T-cell (primary cell): ENCODE data around the gene OOSP4B. TPM values are rescaled to one million over a fixed set of nuclear protein-coding genes. Genes with fewer than 3 reads are reported as not detected.

Source experiments
- ATAC-seq, 4 experiments: fragments of 200-7000 bp in 3 of 4; fragments of 150-1000 bp in 1 of 4; cut with Tn5 transposase; replicated peaks in 1 of 4; 1 replicate in 3 of 4; 2 replicates in 1 of 4; pipeline ENCODE4 v1.10.0; 2021; ENCODE audit warnings: moderate library complexity in 3 of 4, mild to moderate bottlenecking in 2 of 4, moderate number of reproducible peaks in 1 of 4
- CTCF ChIA-PET, 2 donors: fragments of 300-600 bp; sonication (Branson Sonifier 250); formaldehyde crosslinking; loops; one replicate each; lab custom pipeline; 2022; ENCODE audit warnings: antibody characterized with exemption in 2 of 2; lab: Charles Lee
- POLR2A ChIA-PET, 2 donors: fragments of 300-600 bp; sonication (Branson Sonifier 250); formaldehyde crosslinking; loops; one replicate each; lab custom pipeline; 2022; ENCODE audit warnings: antibody characterized with exemption in 2 of 2; lab: Charles Lee
- DNase-seq, 35 experiments: peaks; one replicate each; pipeline versions ENCODE4 v3.0.0 to v3.0.0-alpha.2; 2013 to 2023
- H3K27ac ChIP-seq: one replicate; pipeline ENCODE4 v1.5.1; 2013; ENCODE audit warnings: low read length
- H3K27me3 ChIP-seq, 2 experiments: replicated peaks in 1 of 2; 1 replicate in 1 of 2; 2 replicates in 1 of 2; pipeline versions ENCODE4 v1.6.1 to v1.7.0; 2013; ENCODE audit warnings: low read length in 1 of 2, mixed read lengths in 1 of 2; ENCODE audit not compliant: control insufficient read depth in 2 of 2, insufficient read depth in 2 of 2; ENCODE audit errors: extremely low read depth in 1 of 2
- H3K36me3 ChIP-seq, 2 donors: 1 replicate in 1 of 2; 2 replicates in 1 of 2; pipeline versions ENCODE4 v1.6.1 to v1.7.0; 2013; ENCODE audit warnings: low read length in 1 of 2; ENCODE audit not compliant: control insufficient read depth in 2 of 2, insufficient read depth in 1 of 2; ENCODE audit errors: extremely low read depth in 1 of 2
- H3K4me1 ChIP-seq, 2 experiments: 1 replicate in 1 of 2; 2 replicates in 1 of 2; pipeline versions ENCODE4 v1.6.1 to v1.7.0; 2013; ENCODE audit warnings: low read length in 2 of 2, mixed read lengths in 1 of 2; ENCODE audit not compliant: insufficient read depth in 2 of 2, control insufficient read depth in 1 of 2; ENCODE audit errors: extremely low read depth in 1 of 2
- H3K4me3 ChIP-seq, 2 donors: 1 replicate in 1 of 2; 2 replicates in 1 of 2; pipeline versions ENCODE4 v1.5.1 to v1.7.0; 2013; ENCODE audit warnings: mild to moderate bottlenecking in 2 of 2, low read length in 1 of 2, moderate library complexity in 1 of 2; ENCODE audit not compliant: control insufficient read depth in 1 of 2; ENCODE audit errors: extremely low read depth in 1 of 2
- H3K9me3 ChIP-seq: 2 replicates; pipeline ENCODE4 v1.7.0; 2013
- H3K27ac Mint-ChIP-seq, 2 donors: one replicate each; pipeline ENCODE4 v1.8.0; 2020 to 2021; ENCODE audit warnings: mild to moderate bottlenecking in 2 of 2, mixed read lengths in 2 of 2
- H3K27me3 Mint-ChIP-seq, 2 donors: one replicate each; pipeline ENCODE4 v1.8.0; 2021 to 2022; ENCODE audit warnings: mixed read lengths in 2 of 2
- H3K36me3 Mint-ChIP-seq: one replicate; pipeline ENCODE4 v1.8.0; 2021; ENCODE audit warnings: mixed read lengths
- H3K4me1 Mint-ChIP-seq, 3 donors: one replicate each; pipeline ENCODE4 v1.8.0; 2020 to 2022; ENCODE audit warnings: mixed read lengths in 3 of 3, mild to moderate bottlenecking in 1 of 3
- H3K4me3 Mint-ChIP-seq, 3 donors: one replicate each; pipeline ENCODE4 v1.8.0; 2020 to 2022; ENCODE audit warnings: mild to moderate bottlenecking in 3 of 3, mixed read lengths in 3 of 3, moderate library complexity in 3 of 3
- H3K9me3 Mint-ChIP-seq, 3 donors: one replicate each; pipeline ENCODE4 v1.8.0; 2020 to 2022; ENCODE audit warnings: mixed read lengths in 3 of 3
- WGBS: methylation state at CpG from one replicate; pipeline ENCODE4 v1.1.5; 2013; ENCODE audit warnings: missing lambda C conversion rate; ENCODE audit not compliant: insufficient coverage; 5-methylcytosine and 5-hydroxymethylcytosine counted together
- total RNA-seq, 35 experiments: library from RNA in 6 of 35; stranded (reverse) in 6 of 35; fragments of 120-200 nt in 1 of 35; gene quantifications; one replicate each; pipeline versions ENCODE4 v1.2.1 to v1.2.4 and lab custom pipeline; 2013 to 2026

Gene OOSP4B
- total RNA-seq, 5 donors from 2014 or later (not counting 1 experiment from before 2014, with no cell fraction given): not detected

- H3K27me3 Mint-ChIP-seq: peaks cover 9 to 16% of the 10 kb centered on the region in 2 donors
- H3K36me3 Mint-ChIP-seq: no peaks in the 10 kb centered on the region
- no peak overlapping the region for H3K27ac Mint-ChIP-seq
- no CpG with 5 or more reads among the region's 1 CpG for WGBS
- Histone ChIP-seq H3K36me3 (no peaks in the 10 kb centered on the region), H3K9me3 (no peaks in the 10 kb centered on the region), H3K27ac (no peak overlapping the region), H3K4me1 (no peaks in the 10 kb centered on the region), H3K27me3 (no peaks in the 10 kb centered on the region), H3K4me3 (no peak overlapping the region)
- no peak overlapping the region for H3K4me3 Mint-ChIP-seq
- ATAC-seq (no peak), DNase-seq (no peak)
- H3K4me1 Mint-ChIP-seq: no peaks in the 10 kb centered on the region
- ChIA-PET POLR2A (no interaction called here), CTCF (interaction anchor here in 1 of 2 donors (1.1 kb wide), 1 partner anchor 14 kb away, joined by 3 read pairs; no protein-coding TSS in a partner anchor)
- H3K9me3 Mint-ChIP-seq: peaks cover 0 to 6% (median 0%) of the 10 kb centered on the region in 3 donors
Observed at GRCh38 chr11:59983212-59983611, 33.8 kb upstream of the OOSP4B start.

GRCh38 chr11:59984368-59984767 is 32.6 kb upstream of the OOSP4B start:
- DNase-seq (no peak), ATAC-seq (no peak)
- Histone ChIP-seq H3K27me3 (no peaks in the 10 kb centered on the region), H3K27ac (no peak overlapping the region), H3K4me3 (no peak overlapping the region), H3K4me1 (no peaks in the 10 kb centered on the region), H3K36me3 (no peaks in the 10 kb centered on the region), H3K9me3 (no peaks in the 10 kb centered on the region)
- Mint-ChIP-seq H3K4me3 (no peak overlapping the region), H3K27me3 (peaks cover 3 to 21% of the 10 kb centered on the region in 2 donors), H3K36me3 (no peaks in the 10 kb centered on the region), H3K4me1 (no peaks in the 10 kb centered on the region), H3K9me3 (peaks cover 5 to 13% (median 7%) of the 10 kb centered on the region in 3 donors), H3K27ac (no peak overlapping the region)
- ChIA-PET CTCF (interaction anchor here in 1 of 2 donors (1.1 kb wide), 1 partner anchor 13 kb away, joined by 3 read pairs; no protein-coding TSS in a partner anchor), POLR2A (no interaction called here)
- no CpG with 5 or more reads among the region's 3 CpGs for WGBS

- no peak for ATAC-seq
- Mint-ChIP-seq H3K4me1 (no peaks in the 10 kb centered on the region), H3K27me3 (peaks cover 3 to 29% of the 10 kb centered on the region in 2 donors), H3K36me3 (no peaks in the 10 kb centered on the region), H3K9me3 (peaks cover 14 to 28% (median 27%) of the 10 kb centered on the region in 3 donors), H3K27ac (no peak overlapping the region), H3K4me3 (no peak overlapping the region)
- no peaks in the 10 kb centered on the region for H3K36me3 ChIP-seq
- WGBS: no CpG with 5 or more reads among the region's 1 CpG
- no peak for DNase-seq
- H3K27ac ChIP-seq: no peak overlapping the region
- H3K4me3 ChIP-seq: no peak overlapping the region
- POLR2A ChIA-PET: no interaction called here
- CTCF ChIA-PET: no interaction called here
- H3K9me3 ChIP-seq: no peaks in the 10 kb centered on the region
- H3K4me1 ChIP-seq: no peaks in the 10 kb centered on the region
- H3K27me3 ChIP-seq: no peaks in the 10 kb centered on the region
Observed at GRCh38 chr11:59990421-59990820, 26.6 kb upstream of the OOSP4B start.

- H3K4me3 Mint-ChIP-seq: no peak overlapping the region
- H3K4me3 ChIP-seq: no peak overlapping the region
- H3K4me1 Mint-ChIP-seq: no peaks in the 10 kb centered on the region
- no peaks in the 10 kb centered on the region for H3K4me1 ChIP-seq
- no peak overlapping the region for H3K27ac ChIP-seq
- H3K9me3 Mint-ChIP-seq: peaks cover 14 to 28% (median 27%) of the 10 kb centered on the region in 3 donors
- no peak for ATAC-seq
- no peaks in the 10 kb centered on the region for H3K36me3 ChIP-seq
- DNase-seq: no peak
- WGBS: 40% methylated on average over 1 of the region's 5 CpGs
- ChIA-PET POLR2A (no interaction called here), CTCF (no interaction called here)
- H3K36me3 Mint-ChIP-seq: no peaks in the 10 kb centered on the region
- no peaks in the 10 kb centered on the region for H3K9me3 ChIP-seq
- peaks cover 3 to 29% of the 10 kb centered on the region in 2 donors for H3K27me3 Mint-ChIP-seq
- H3K27me3 ChIP-seq: no peaks in the 10 kb centered on the region
- H3K27ac Mint-ChIP-seq: no peak overlapping the region
Observed at GRCh38 chr11:59992425-59992824, 24.6 kb upstream of the OOSP4B start.

- ATAC-seq (no peak), DNase-seq (no peak)
- H3K4me3 ChIP-seq: no peak overlapping the region
- ChIA-PET CTCF (interaction anchor here in 1 of 2 donors (1.4 kb wide), 1 partner anchor 14 kb away, joined by 3 read pairs; no protein-coding TSS in a partner anchor), POLR2A (no interaction called here)
- Mint-ChIP-seq H3K27ac (no peak overlapping the region), H3K27me3 (peaks cover 4 to 27% of the 10 kb centered on the region in 2 donors), H3K4me1 (no peaks in the 10 kb centered on the region), H3K36me3 (no peaks in the 10 kb centered on the region), H3K4me3 (no peak overlapping the region), H3K9me3 (peaks cover 0 to 4% (median 0%) of the 10 kb centered on the region in 3 donors)
- no CpG with 5 or more reads among the region's 2 CpGs for WGBS
- H3K36me3 ChIP-seq: no peaks in the 10 kb centered on the region
- H3K27me3 ChIP-seq: no peaks in the 10 kb centered on the region
- no peaks in the 10 kb centered on the region for H3K9me3 ChIP-seq
- H3K27ac ChIP-seq: no peak overlapping the region
- no peaks in the 10 kb centered on the region for H3K4me1 ChIP-seq
Observed at GRCh38 chr11:59997800-59998199, 19.2 kb upstream of the OOSP4B start.

GRCh38 chr11:59999691-60000090 is 17.3 kb upstream of the OOSP4B start:
- no peak overlapping the region for H3K4me3 Mint-ChIP-seq
- H3K27me3 ChIP-seq: peaks cover 0 to 2% of the 10 kb centered on the region in 2 experiments
- ATAC-seq (no peak), DNase-seq (no peak)
- no peaks in the 10 kb centered on the region for H3K36me3 ChIP-seq
- H3K27ac ChIP-seq: no peak overlapping the region
- CTCF ChIA-PET: no interaction called here
- no peaks in the 10 kb centered on the region for H3K4me1 Mint-ChIP-seq
- no peaks in the 10 kb centered on the region for H3K4me1 ChIP-seq
- no peaks in the 10 kb centered on the region for H3K9me3 Mint-ChIP-seq
- 69% methylated on average over 3 of the region's 4 CpGs for WGBS
- no peaks in the 10 kb centered on the region for H3K9me3 ChIP-seq
- no peak overlapping the region for H3K27ac Mint-ChIP-seq
- H3K4me3 ChIP-seq: no peak overlapping the region
- peaks cover 5 to 22% of the 10 kb centered on the region in 2 donors for H3K27me3 Mint-ChIP-seq
- POLR2A ChIA-PET: no interaction called here
- no peaks in the 10 kb centered on the region for H3K36me3 Mint-ChIP-seq
